Islet precursor cell (in vitro differentiated cells): ENCODE measurements around the gene GIN1.
"Not testable (repeated sequence)": the region's sequence is repeated elsewhere in the genome, so short reads cannot be mapped to it uniquely, and the experiment has no call there.

Source experiments
- DNase-seq: peaks from one replicate; pipeline ENCODE4 v3.0.0-alpha.2; 2018

Gene GIN1

GRCh38 chr5:103109277-103109676 is 10.7 kb downstream of the GIN1 start:
- no peak for DNase-seq

GRCh38 chr5:103108086-103108485 is 11.9 kb downstream of the GIN1 start:
- no peak for DNase-seq

- no peak for DNase-seq
Observed at GRCh38 chr5:103102234-103102633, 17.7 kb downstream of the GIN1 start.

- DNase-seq: no peak
Observed at GRCh38 chr5:103101079-103101750, 18.7 kb downstream of the GIN1 start.

GRCh38 chr5:103098993-103099392 is 20.9 kb downstream of the GIN1 start:
- DNase-seq: no peak

GRCh38 chr5:103094737-103095136 is 25.2 kb downstream of the GIN1 start:
- no peak for DNase-seq

- DNase-seq: no peak
Observed at GRCh38 chr5:103093727-103094126, 26.2 kb downstream of the GIN1 start.

GRCh38 chr5:103092676-103093075 is 27.3 kb downstream of the GIN1 start:
- DNase-seq: no peak

- DNase-seq: no peak
Observed at GRCh38 chr5:103090791-103091190, 29.1 kb downstream of the GIN1 start.

- DNase-seq: no peak
Observed at GRCh38 chr5:103089272-103089671, 30.7 kb downstream of the GIN1 start.

GRCh38 chr5:103086547-103086946 is 33.4 kb downstream of the GIN1 start:
- no peak for DNase-seq

GRCh38 chr5:103079796-103080195 is 40.1 kb downstream of the GIN1 start:
- DNase-seq: no peak

- DNase-seq: no peak
Observed at GRCh38 chr5:103075442-103075841, 44.5 kb downstream of the GIN1 start.

GRCh38 chr5:103073500-103073899 is 46.4 kb downstream of the GIN1 start:
- DNase-seq: not testable (repeated sequence)

GRCh38 chr5:103066326-103066725 is 53.6 kb downstream of the GIN1 start:
- DNase-seq: no peak

- no peak for DNase-seq
Observed at GRCh38 chr5:103060424-103060954, 59.4 kb downstream of the GIN1 start.

GRCh38 chr5:103059525-103059924 is 60.4 kb downstream of the GIN1 start:
- DNase-seq: no peak

- DNase-seq: no peak
Observed at GRCh38 chr5:103057208-103058130, 62.5 kb downstream of the GIN1 start.

- DNase-seq: not testable (repeated sequence)
Observed at GRCh38 chr5:103046706-103047105, 73.2 kb downstream of the GIN1 start.

GRCh38 chr5:103041071-103041676 is 78.8 kb downstream of the GIN1 start:
- DNase-seq: no peak

- DNase-seq: no peak
Observed at GRCh38 chr5:103037673-103038455, 82.1 kb downstream of the GIN1 start.

- DNase-seq: no peak
Observed at GRCh38 chr5:103036601-103037000, 83.3 kb downstream of the GIN1 start.
